EL (cell line): ENCODE data around the gene NHERF2.
A peak's percentile ranks its signal among the peaks of the same experiment; 100 is the strongest.
"Not testable (repeated sequence)": the region's sequence is repeated elsewhere in the genome, so short reads cannot be mapped to it uniquely, and the experiment has no call there.

Source experiments
- DNase-seq: peaks from one replicate; pipeline ENCODE4 v3.0.0-alpha.2; 2016

NHERF2 gene

GRCh38 chr16:2007081-2007836 lies 19.4 kb upstream of the NHERF2 start:
- no peak for DNase-seq

- DNase-seq, result peak; percentile 60
Observed at GRCh38 chr16:2008009-2008526, 18.6 kb upstream of the NHERF2 start.

- peak; percentile 41 for DNase-seq
Observed at GRCh38 chr16:2008631-2009163, 18.0 kb upstream of the NHERF2 start.

- DNase-seq, result no peak
Observed at GRCh38 chr16:2009164-2009711, 17.5 kb upstream of the NHERF2 start.

- DNase-seq, result peak; percentile 83
Observed at GRCh38 chr16:2009791-2010510, 16.8 kb upstream of the NHERF2 start, which contains the start of gene ZNF598. ZNF598 (minus strand) TSS chr16:2009821.

GRCh38 chr16:2011726-2012125 lies 15.0 kb upstream of the NHERF2 start:
- DNase-seq, result not testable (repeated sequence)

GRCh38 chr16:2013527-2013926 lies 13.2 kb upstream of the NHERF2 start:
- DNase-seq, result no peak

- no peak for DNase-seq
Observed at GRCh38 chr16:2015117-2015946, 11.4 kb upstream of the NHERF2 start.

- no peak for DNase-seq
Observed at GRCh38 chr16:2015947-2016208, 10.8 kb upstream of the NHERF2 start.

GRCh38 chr16:2016407-2016922 lies 10.2 kb upstream of the NHERF2 start:
- no peak for DNase-seq

GRCh38 chr16:2019518-2019920 lies 7.2 kb upstream of the NHERF2 start, which contains the start of gene NPW:
NPW (plus strand) TSS chr16:2019785.
- no peak for DNase-seq

GRCh38 chr16:2019921-2020831 lies 6.5 kb upstream of the NHERF2 start:
- DNase-seq, result no peak

- peak; percentile 68 for DNase-seq
Observed at GRCh38 chr16:2022723-2023091, 4.0 kb upstream of the NHERF2 start.

- peak; percentile 85 for DNase-seq
Observed at GRCh38 chr16:2023092-2024031, 3.3 kb upstream of the NHERF2 start.

GRCh38 chr16:2024032-2024420 lies 2.7 kb upstream of the NHERF2 start:
- no peak for DNase-seq

GRCh38 chr16:2025251-2025650 lies 1.5 kb upstream of the NHERF2 start:
- DNase-seq, result no peak

- DNase-seq, result no peak
Observed at GRCh38 chr16:2025878-2026460, 733 bp upstream of the NHERF2 start.

GRCh38 chr16:2027024-2028010 lies 615 bp downstream of the NHERF2 start:
- peak; percentile 56 for DNase-seq

GRCh38 chr16:2028146-2028545 lies 1.4 kb downstream of the NHERF2 start:
- no peak for DNase-seq
